ENCODE data around the gene LSG1.

DNA sequence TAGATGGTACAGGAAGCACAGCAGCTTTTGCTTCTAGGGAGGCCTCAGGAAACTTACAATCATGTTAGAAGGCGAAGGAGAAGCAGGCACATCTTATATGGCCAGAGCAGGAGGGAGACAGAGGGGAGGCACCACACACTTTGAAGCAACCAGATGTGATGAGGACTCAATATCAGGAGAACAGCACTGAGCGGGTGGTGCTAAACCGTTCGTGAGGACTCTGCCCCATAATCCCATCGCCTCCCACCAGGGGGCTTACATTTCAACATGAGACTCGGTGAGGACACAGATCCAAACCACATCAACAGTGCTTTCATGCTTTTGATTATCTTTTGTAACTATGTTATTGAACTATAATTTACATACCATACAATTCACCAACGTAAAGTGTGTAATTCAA lies 31.2 kb downstream of the LSG1 start:
- TF ChIP-seq EP300 (IDR thresholded peaks at IDR 0.05): no peak
- TF ChIP-seq, protein P1, sequence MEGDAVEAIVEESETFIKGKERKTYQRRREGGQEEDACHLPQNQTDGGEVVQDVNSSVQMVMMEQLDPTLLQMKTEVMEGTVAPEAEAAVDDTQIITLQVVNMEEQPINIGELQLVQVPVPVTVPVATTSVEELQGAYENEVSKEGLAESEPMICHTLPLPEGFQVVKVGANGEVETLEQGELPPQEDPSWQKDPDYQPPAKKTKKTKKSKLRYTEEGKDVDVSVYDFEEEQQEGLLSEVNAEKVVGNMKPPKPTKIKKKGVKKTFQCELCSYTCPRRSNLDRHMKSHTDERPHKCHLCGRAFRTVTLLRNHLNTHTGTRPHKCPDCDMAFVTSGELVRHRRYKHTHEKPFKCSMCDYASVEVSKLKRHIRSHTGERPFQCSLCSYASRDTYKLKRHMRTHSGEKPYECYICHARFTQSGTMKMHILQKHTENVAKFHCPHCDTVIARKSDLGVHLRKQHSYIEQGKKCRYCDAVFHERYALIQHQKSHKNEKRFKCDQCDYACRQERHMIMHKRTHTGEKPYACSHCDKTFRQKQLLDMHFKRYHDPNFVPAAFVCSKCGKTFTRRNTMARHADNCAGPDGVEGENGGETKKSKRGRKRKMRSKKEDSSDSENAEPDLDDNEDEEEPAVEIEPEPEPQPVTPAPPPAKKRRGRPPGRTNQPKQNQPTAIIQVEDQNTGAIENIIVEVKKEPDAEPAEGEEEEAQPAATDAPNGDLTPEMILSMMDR (IDR thresholded peaks at IDR 0.05): no peak

Data from upper lobe of left lung (tissue), 4 donors.